HG02981 (cell line): Measurements from ENCODE around the gene ANKS3.
"Not testable (repeated sequence)": the region's sequence is repeated elsewhere in the genome, so short reads cannot be mapped to it uniquely, and the experiment has no call there.

Source experiments
- ATAC-seq: cut with Tn5 transposase; IDR thresholded peaks from one replicate; pipeline ENCODE4 v1.9.1; 2021; ENCODE audit warnings: mild to moderate bottlenecking, moderate library complexity; ENCODE audit not compliant: unreplicated experiment

The ANKS3 gene

DNA sequence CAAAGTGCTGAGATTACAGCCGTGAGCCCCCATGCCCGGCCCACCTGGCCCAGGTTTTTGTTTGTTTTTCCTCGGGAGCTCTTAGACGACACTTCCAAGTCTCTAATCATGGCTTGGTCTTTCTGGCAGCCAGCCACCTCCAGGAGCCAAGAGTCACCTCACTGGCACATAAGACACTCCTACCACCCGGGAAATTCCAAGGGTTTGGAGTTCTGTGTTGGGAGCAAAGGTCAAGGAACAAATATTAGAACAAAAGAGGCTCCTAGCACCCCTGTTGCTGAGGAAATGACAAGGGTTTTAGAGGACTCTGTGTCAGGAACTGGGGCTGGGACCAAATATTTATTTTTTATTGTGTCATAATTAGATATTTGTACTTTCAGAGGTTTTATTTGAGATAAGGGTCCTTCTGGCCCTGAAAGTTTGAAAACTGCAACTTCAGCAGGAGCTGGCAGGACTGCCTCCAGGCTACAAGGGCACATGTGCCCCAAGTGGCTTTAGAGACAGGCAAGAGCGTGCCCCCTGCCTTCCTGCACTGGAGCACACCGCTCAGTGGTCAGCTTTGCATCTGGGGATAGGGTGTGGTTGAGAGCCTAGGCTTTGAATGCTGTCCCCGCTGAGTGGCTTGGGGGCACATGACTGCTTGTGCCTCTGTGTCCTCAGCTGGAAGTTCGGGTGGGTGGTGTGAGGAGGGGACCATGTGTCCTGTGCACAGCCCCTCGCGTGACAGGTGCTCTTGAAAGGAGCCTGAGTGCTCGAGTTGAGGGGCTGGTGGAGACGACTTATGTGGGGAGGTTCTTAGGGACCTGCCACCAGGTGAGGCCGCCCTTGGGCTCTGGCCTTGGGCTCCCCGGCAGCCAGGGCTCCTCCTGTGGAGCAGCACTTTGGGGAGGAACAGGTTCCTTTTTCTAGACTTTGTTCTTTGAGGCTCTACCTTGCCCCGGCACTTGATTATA, 79.8 kb downstream of the ANKS3 start:
- no peak for ATAC-seq

DNA sequence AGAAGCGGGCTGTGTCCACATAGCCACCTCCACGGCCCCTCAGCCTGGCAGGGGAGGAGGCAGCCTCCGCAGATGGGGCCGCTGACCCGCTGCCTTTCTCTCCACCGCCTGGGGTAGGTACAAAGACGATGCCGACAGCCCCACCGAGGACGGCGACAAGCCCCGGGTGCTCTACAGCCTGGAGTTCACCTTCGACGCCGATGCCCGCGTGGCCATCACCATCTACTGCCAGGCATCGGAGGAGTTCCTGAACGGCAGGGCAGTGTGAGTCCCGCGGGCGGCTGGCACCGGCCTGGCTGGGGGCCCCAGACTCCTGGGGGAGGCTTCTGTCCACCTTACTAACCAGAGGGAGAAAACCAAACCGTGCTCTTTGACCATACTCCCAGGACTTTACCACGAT, 81.5 kb downstream of the ANKS3 start:
- ATAC-seq = no peak

GRCh38 chr16:4651827-4652226, 82.2 kb downstream of the ANKS3 start:
- ATAC-seq = no peak

DNA sequence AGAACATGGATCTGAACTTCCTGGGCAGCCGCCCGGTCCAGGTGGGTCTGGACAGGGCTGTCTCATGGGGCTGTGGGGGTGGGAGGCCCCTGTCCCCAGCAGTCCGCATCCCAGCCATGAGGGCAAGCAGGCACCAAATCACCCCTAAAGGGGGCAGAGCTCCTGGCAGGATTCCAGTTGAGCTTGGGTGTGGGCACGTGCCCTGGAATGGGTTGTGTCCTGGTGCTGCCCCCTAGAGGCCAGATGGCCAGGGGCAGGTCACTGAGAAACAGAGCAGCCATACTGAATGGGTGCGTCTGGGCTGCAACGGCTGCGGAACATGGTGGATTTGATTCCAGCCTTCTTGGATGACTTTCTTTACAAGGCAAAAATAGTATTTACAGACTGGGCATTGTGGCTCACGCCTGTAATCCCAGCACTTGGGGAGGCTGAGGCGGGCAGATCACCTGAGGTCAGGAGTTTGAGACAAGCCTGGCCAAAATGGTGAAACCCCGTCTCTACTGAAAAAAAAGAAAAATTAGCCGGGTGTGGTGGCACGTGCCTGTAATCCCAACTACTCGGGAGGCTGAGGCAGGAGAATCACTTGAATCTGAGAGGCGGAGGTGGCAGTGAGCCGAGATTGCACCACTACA, 83.5 kb downstream of the ANKS3 start:
- not testable (repeated sequence) for ATAC-seq

DNA sequence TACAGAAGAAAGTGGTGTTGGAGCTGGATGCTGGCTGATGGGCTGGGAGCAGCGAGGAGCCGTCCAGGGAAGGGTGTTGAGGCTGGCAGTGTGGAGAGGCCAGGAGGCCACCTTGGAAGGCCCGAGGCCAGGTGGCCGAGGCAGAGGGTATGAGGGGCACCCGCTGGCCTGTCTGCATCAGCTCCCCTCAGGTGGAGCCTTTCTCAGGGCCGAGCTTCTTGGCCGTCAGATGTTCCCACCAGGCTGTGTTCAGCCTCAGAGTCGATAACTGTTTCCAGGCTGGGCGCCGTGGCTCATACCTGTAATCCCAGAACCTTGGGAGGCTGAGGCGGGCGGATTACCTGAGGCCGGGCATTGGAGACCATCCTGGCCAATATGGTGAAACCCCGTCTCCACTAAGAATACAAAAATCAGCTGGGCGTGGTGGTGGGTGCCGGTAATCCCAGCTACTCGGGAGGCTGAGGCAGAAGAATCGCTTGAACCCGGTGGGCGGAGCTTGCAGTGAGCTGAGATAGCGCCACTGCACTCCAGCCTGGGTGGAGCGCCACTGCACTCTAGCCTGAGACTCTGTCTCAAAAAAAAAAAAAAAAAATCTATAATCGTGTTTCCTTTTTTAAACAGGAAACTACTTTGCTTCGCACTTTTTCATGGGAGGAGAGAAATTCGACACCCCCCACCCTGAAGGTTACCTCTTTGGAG, 84.2 kb downstream of the ANKS3 start:
- ATAC-seq = no peak

DNA sequence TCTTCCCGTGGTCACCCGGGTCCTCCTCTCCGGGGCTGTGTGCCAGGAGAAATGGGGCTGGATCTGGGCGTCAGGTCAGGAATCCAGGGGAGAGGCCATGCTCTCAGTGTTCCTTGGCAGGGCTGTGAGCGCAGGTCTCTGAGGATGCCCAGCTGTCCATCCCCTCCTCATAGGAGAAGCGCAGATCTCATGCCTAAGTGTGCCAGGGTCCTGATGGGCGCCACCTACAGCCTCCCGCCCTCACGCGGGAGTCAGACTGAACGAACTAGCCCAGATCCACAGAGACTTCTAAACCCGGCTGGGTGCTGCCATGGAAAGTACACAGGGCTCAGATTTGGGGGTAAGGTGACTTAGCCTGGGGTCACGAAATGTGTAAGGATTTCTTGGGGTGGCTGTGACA, 85.2 kb downstream of the ANKS3 start:
- ATAC-seq = no peak

DNA sequence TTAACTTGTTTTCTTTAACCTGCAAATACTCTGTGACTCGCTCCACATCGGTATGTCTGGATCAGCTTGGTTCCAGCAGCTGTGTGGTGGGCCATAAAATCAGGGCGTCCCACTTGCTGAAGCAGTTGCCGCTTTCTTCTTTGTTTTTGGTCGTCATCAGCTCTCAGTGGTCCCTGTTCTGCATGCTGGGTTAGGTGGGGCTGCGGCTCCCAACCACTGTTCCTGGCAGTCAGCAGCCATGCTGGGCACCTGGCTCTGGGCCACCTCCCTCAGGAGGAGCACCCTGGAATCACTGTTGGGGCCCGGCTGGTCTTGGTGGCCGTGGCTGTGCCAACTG, 86.5 kb downstream of the ANKS3 start:
- ATAC-seq = no peak

- ATAC-seq = no peak
These were observed 87.1 kb downstream of the ANKS3 start for GRCh38 chr16:4646773-4647643.
